Anterior cingulate cortex (tissue), 58 donors: ENCODE data around the gene GGCX.

Experiments used
- DNase-seq, 58 donors: peaks; one replicate each; lab custom pipeline; 2025; lab: John Stamatoyannopoulos, UW

Gene GGCX

DNA sequence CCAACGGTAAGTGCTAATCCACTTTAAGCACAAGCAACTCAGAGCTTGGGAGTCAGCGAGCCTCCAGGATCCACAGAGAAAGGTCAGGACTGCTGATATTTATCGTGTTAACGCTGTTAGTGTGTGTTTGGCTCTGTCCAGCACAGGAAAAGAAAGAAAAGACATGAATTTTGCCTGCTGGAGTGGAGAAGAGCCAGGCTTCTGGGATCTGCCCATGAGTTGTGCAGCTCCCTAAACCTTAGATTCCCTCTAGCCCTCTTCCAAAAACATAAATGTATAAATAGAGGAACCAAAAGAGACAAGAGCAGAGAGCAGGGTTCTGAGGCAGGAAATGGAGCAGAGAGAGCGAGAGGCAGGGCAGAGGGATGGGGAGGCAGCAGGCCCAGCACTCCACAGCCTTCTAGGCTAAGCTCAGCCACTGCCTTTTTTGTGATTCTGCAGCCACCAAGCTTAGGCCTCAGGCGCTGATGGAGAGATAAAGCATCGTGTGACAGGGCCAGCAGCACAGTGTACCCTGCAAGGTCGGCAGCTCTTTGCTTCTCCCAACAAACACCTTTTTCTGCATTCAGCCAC lies 36.9 kb downstream of the GGCX start:
- DNase-seq: peak in 8 of 58 donors; percentile 8 to 65 (median 28)

DNA sequence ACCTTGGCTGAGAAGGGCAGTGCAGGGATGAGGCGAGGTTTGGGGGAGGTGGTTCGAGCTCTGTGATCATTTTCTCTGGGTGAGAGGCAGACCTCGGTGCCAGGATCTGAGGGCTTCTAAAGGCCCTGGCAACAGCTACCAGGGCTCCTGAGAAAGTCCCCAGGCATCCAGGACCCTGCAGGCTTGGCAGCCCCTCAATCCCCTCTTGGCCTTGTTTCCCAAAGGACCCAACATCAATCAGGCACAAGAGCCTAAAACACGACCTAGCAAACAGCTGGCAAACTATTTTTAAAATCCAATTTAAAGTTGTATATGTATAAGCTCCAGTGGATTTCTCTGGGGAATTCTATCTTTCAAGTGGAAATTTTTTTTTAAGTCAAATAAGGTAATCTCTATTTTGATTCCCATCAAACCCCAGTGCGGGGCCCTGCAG lies 37.4 kb downstream of the GGCX start:
- peak in 30 of 58 donors; percentile 18 to 77 (median 43) for DNase-seq

DNA sequence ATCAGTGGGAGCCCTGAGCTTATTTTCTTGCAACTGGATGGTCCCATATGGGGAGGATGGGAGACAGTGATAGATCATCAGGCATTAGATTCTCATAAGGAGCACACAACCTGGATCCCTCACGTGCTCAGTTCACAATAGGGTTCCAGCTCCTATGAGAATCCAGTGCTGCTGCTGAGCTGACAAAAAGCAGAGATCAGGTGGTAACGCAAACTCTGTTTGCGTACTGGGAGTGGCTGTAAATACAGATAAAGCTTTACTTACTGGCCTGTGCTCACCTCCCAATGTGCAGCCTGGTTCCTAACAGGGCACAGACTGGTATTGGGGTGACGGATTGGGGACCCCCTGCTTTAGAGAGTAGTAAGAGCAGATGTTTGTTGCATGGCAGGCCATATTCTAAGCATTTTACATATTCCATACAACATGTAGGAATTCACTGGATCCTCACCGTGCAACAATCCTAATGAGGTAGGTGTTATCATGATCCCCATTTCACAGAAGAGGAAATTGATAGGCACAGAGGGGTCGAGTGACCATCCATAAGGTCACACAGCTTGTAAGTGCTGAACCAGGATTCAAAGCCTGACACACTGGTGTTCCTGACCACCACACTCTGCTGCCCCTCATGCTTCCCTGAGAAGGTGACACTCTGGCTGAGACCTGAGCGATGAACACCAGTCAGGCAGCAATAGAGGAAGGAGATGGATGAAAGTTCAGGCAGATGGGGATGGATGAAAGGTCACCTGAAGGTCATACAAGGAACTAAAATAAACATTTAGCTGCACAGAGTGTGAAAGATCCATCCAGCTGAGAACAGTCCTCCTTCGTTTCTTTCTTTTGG lies 38.0 kb downstream of the GGCX start:
- no peak for DNase-seq

DNA sequence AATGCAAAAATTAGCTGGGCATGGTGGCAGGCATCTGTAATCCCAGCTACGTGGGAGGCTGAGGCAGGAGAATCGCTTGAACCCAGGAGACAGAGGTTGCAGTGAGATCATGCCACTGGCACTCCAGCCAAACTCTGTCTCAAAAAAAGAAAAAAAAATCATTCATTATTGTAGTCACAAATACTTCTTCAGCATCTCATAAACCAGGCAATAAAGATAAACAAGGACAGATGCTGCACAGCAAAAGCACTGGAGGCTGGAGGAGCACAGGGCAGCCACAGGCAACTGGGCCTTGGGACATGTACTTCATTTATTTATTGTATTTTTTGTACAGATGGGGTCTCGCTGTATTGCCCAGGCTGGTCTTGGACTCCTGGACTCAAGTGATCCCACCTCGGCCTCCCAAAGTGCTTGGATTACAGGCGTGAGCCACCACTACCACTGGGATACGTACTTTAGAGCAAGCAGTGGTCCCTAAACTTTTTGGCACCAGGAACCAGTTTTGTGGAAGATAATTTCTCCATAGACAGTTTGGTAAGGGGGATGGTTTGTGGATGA lies 39.1 kb downstream of the GGCX start:
- no peak for DNase-seq

DNA sequence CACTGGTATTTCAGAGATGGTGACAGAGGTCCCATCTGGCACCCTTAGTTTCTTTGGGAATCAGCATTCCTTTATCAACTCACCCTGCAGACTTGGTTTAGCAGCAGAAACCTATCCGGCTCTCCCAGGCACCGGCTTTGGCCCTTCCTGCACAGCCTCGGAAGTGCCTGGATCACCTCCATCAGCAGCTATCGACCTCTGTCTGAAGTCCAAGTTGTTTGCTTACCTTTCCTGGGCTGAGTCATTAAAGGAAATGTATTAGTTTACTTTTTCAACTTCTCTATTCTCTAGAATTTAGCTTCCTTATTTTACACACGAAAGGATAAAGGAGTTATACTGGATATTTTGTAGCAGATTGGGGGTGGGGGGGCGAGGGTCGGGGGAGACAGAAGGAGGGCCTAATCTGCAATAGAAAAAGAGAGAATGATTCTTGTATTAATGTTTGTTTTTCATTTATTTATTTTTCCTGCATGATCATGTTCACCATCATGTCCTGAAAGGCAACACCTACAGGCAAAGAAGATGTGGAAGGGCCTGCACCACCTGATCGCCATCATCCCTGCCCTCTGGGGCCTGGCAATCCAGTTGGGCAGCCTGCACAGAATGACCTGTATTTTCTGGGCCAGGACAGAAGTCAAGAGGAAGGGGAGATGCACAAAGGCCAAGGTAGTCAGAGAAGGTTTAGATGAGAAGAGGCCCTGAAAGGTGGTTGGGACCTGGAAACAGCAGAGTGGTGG lies 44.5 kb downstream of the GGCX start:
- no peak for DNase-seq

DNA sequence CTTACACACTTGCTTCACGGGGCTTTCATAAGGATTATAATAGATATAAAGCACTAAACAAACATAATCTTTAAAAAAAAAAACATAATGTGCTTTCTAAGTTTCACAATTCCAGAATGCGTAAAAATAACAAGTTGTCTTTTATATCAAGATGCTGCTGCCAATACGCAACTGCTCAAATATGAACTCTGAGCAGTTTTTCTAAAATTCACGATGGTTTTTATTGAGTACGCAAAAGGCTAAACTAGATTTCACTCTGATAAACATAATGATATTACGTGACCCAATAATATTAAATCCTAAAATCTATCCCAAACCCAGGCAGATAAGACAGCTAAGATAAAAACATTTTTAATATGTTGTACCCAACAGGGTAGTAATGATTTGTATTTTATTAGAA lies 47.0 kb downstream of the GGCX start:
- no peak for DNase-seq

DNA sequence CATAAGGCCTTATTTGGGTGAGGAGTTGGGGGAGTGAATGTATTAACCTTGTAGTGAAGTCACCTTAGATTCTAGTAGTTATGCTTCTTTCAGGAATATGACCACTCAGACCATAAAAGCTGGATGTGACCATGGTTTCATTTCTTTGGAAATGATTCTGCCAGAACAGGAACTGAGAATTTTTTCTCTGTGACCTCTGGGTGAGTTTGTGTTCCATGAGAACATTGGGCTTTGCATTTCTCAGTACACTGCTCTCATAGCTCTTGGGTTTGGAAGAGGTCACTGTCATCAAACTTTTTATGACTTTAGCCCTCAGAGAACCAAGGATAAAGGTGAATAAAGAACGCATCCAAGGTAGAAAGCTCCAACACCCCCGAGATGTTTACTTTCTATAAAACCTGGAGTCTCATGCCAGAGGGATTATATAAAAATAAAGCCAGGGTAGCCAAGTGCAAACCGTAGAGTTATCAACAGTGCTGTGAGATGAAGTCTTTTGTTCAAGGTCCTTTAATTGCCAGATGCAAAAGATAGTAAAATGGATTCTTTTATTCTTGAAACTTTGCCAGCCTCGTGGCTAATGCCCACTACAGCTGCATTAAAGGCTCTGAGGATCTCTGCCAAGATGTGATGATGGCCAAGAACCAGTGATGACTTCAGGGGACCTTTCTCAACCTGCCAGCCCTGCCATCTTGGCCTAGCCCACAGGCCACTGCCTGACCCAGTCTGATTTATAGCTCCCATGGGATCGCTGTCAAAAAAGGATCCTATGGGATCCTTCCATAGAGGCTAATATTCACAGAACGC lies 50.1 kb downstream of the GGCX start:
- DNase-seq: no peak

DNA sequence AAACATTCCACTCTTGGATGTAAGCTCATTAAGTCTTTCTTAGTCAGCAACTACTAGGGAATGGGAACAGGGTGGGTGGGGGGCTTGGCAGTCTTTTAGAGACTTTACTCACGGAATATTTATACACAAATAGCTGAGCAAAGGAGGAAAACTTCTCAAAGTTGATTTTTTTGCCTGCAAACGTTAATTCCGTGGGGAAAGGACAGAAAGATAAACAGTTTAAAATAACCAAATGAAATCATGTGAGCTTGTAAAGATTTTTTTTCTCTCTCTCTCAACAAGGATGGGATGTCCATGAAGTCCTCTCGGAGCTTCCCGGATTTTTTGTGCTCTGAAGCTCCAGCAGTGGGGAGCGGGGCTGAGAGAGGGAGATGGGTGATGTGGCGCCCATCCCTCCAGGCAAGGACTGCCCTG lies 54.5 kb downstream of the GGCX start:
- DNase-seq: no peak

DNA sequence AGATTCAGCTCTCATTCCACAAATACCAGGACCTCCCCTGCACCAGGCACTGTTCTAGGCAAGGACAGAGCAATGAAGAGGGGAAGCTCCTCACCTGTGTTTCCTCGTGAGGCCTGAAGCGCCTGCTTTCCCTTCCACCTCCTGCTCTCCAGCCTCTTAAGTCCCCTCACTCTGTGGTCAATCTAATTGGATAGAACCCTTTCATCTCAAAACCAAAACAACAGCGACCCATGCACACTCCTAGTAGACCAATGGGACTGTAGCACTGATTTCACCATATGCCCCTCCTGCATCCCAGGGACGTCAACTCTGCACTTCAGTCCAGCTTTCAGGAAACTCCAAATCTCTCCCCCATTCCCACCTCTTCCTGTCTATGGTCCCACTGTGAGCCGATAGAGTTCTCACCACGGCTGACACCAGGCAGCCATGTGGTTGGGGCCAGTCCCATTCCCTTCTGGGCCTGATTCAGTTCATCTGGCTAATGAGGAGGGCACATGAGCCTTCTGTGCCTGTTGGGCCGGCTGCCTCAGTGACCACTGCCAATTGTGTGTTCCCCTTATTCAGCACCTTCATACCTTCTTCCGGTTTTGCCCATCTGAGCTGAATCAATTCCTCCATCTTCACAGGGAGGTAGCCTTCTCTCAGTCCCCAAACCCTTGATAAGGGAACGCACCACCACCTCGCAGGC lies 55.6 kb downstream of the GGCX start:
- peak in 7 of 58 donors; percentile 5 to 18 (median 7) for DNase-seq

DNA sequence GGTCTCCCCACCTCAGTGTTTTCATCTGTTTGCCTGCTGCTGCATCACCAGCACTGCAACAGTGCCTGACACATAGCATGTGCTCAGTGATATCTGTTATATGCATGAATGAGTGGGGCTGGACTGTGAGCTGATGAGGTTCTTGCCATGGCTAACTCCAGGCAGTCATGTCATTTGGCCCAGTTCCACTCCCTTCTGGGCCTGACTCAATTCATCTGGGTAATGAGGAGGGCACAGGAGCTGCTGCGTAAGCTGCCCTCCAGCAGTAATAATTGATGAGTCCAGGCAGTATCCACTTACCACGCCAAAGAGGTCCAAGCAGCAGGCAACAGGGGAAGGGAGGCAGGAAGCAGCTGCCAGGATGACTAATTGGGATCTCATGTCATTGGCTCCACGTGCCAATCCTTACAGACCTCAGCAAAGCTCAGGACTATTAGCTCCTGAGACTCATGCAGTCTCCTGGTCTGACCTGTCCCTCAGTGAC lies 56.5 kb downstream of the GGCX start:
- peak in 5 of 58 donors; percentile 17 to 43 (median 24) for DNase-seq

DNA sequence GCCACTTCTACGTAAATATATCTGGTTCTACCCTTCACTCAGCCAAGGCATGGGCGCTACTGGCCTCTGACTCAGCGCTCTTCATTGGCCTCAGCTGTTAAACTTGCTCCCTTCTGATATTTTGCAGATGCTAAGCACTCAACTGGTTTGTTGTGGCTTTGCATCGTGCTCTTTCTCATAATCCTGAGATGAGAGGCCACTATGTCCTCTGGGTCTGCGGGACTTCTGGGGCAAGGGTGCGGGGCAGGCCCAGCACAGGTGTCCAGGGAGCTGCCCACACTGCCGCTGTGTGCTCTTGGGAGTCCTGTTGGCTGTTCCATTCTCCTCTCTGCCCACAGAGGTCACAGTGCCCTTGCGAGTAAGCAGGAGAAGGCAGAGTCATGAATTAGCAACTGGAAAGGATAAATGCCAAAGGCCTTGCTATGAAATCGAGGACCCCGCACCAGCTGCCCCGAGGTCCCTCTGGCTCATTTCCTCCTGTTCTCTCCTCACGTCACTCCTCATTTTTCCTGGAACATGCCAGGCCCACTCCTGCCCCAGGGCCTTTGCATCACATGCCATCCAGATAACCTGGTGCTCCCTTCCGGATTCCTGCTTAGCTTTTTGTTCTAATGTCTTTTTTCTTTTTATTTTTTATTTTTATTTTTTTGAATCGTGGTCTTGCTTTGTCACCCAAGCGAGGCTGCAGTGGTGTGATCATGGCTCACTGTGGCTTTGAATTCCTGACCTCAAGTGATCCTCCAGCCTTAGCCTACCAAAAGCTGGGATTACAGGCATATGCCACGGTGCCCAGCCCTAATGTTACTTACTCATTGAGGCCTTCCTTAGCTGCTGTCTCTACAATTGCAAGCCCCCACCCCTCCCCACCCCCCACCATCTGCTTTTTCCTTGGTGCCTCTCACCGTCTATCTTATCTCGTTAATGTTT lies 57.2 kb downstream of the GGCX start:
- DNase-seq: no peak

DNA sequence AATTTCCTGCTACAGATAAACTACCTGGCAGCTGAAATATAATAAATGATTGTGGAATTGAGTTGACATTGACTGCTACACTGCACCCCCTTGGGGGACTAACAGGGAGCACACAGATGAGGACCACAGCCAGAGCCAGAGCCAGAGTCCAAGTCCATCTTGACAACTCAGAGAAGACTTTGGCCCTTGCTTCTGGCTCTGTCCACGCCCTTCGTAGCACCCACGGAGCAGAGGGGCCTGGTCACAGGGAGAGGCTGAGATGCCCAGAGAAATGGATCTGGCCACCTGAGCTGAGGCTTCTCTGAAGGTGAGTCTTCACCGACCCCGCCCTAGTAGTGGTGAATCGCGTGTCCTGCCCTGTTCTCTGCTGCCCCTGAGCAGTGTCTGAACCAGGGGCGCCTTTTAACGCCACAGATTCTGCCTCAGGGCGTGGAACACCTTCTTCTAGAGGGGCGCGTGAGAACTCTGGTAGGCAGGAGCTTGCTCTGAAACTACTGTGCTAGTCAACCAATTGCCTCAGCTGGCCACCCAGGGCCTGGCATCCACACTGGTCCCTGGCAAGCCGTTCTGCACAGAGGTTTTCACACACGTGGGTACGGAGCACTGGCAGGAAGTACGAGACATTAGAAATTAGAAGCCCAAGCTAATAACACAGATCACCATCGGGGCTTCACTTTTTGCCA lies 58.0 kb downstream of the GGCX start:
- DNase-seq: peak in 34 of 58 donors; percentile 2 to 69 (median 27)

DNA sequence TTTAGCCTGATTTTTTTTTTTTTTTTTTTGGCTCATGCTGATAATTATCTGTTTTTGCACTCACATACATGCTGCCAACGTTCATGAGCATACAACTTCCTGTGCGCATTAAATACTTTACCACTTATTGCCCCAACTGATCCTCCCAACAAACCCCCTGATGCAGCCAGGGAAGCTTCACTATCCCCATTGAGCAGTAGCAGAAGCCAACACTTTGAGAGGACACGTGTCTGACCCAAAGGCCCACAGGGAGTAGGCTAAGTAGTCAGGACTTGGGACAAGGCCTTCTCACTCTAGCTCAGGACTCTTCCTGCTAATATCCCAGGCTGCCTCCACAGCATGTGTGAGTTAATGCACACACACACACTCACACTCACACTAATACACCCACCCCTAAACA lies 58.6 kb downstream of the GGCX start:
- DNase-seq: no peak

DNA sequence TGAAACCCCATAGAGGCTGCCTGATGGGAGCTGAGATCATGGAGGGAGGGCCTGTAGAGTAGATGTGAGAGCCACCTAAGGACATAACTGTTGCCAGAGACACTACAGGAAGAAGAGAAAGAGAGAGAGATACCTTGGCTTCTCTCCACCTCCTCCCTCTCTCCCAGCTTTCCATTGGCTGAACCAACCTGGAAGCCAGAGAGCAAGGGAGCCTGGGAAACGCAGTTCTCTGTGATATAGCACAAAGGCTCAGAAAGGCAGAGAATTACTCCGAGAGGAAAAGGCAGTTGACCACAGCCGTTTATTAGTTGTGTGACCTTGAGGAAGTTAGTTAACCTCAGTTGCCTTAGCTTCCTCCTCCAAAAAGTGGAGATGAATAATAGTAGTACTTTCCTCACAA lies 60.0 kb downstream of the GGCX start:
- DNase-seq: no peak

DNA sequence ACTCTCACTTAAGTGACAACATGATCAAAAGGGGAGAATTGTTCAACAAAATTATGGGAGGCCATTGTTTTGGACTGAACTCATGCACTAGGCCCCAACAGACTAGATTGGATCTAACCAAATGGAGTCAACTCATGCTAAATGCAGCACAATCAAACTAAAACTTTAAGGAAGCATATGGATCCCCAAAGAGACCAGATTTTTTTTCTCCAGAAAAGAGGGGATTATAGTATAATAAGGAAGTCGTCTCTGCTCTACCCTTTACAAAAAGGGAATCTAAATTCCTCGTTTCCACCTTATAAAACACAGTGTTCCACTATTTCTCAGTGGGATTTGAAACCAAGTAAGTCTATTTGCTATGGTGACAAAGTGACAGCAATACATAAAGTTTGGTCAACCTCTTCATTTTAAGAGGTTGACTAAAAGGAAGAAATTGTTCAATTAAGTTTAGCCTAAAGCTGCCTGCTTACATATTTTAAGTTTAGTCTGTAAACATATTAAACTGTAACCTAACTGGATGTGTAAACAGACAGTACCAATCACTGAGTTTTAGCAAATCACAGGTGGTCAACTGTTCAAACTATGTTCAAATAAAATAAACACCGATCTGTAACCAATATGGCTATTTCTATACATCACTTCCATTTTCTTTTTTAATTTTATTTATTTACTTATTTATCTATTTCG lies 63.2 kb downstream of the GGCX start:
- DNase-seq: no peak

DNA sequence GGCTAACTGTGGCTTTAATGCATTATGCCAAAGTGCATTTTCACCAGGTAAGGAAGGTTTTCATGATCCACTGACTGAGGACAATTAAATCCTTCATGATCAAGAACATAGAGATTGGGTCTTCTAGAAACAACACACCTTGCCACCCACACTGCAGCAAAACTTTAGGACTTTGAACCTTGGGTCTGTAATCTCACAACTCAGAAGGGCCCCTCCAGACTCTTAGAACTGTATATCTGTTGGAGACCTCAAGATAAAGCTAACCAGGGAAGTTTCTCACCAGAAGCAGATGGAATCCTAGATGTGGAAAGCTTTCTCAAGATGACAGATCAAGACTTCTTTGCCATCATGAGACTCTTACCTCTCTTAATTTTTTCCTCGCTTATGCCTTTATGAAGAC lies 64.9 kb downstream of the GGCX start:
- DNase-seq: no peak
